Astrocyte (in vitro differentiated cells and primary cell): ENCODE measurements around the gene TMEM8B.

Source experiments
- EZH2 ChIP-seq: IDR thresholded peaks from 2 replicates; pipeline ENCODE4 v1.6.1; 2012; ENCODE audit warnings: mild to moderate bottlenecking, low read length, inconsistent platforms; ENCODE audit not compliant: insufficient read depth
- TF ChIP-seq, protein P1 (sequence below): IDR thresholded peaks from 2 replicates; pipeline ENCODE4 v1.5.1; 2011; ENCODE audit warnings: low read depth, mild to moderate bottlenecking, inconsistent platforms, low read length, moderate library complexity; ENCODE audit not compliant: insufficient read depth

DNA sequence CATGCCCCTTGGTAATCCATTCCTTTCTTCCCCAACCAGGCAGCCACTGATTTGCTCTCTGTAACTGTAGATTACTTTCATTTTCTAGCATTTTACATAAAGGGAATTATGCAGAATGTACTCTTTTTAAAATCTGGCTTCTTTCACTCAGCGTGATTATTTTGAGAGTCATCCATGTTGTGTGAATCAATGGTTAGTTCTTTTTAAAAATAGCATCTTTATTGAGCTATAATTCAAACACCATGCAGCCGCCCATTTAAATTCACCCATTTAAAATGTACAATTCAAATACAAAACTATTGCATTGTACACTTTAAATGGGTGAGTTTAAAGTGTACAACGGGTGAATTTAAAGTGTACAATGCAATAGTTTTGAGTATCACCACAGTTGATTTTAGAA is 43.5 kb downstream of the TMEM8B start:
- TF ChIP-seq, protein P1, sequence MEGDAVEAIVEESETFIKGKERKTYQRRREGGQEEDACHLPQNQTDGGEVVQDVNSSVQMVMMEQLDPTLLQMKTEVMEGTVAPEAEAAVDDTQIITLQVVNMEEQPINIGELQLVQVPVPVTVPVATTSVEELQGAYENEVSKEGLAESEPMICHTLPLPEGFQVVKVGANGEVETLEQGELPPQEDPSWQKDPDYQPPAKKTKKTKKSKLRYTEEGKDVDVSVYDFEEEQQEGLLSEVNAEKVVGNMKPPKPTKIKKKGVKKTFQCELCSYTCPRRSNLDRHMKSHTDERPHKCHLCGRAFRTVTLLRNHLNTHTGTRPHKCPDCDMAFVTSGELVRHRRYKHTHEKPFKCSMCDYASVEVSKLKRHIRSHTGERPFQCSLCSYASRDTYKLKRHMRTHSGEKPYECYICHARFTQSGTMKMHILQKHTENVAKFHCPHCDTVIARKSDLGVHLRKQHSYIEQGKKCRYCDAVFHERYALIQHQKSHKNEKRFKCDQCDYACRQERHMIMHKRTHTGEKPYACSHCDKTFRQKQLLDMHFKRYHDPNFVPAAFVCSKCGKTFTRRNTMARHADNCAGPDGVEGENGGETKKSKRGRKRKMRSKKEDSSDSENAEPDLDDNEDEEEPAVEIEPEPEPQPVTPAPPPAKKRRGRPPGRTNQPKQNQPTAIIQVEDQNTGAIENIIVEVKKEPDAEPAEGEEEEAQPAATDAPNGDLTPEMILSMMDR, result no peak
- TF ChIP-seq EZH2, result no peak
